ENCODE data around the gene ATRN. TPM values are rescaled to one million over a fixed set of nuclear protein-coding genes. Genes with fewer than 3 reads are reported as not detected.

ATRN gene
- total and polyA plus RNA-seq, 2 of the 8 experiments (the other 6 are each of a cell fraction or from before 2014, with no cell fraction given): 12.0 to 17.4 TPM

- Histone ChIP-seq H3K79me1 (ENCODE audit: low read depth, low read length) (no peaks in the 10 kb centered on the region), H3K23ac (ENCODE audit: insufficient read length) (no peak overlapping the region), H4K8ac (ENCODE audit: extremely low read depth, insufficient read depth, low read length) (no peak overlapping the region), H4K20me1 (replicated peaks in 1 of 2; ENCODE audit: control insufficient read depth in 1 of 2, insufficient read depth in 2 of 2, low read length in 2 of 2) (no peaks in the 10 kb centered on the region), H2BK20ac (ENCODE audit: low read length) (no peak overlapping the region), H2BK120ac (replicated peaks; ENCODE audit: low read depth, low read length) (no peak overlapping the region), H3K9ac (replicated peaks in 1 of 4; ENCODE audit: extremely low read depth in 1 of 4, low read depth in 3 of 4, low read length in 3 of 4) (no peak overlapping the region), H3K14ac (ENCODE audit: insufficient read length) (no peak overlapping the region), H3K4me2 (ENCODE audit: insufficient read depth in 1 of 2, low read depth in 2 of 2, low read length in 2 of 2) (no peak overlapping the region), H2AK5ac (ENCODE audit: low read depth, low read length) (no peak overlapping the region), H3K23me2 (ENCODE audit: low read depth, low read length) (no peaks in the 10 kb centered on the region), H3K4me3 (ENCODE audit: extremely low read depth in 1 of 4, insufficient read depth in 2 of 4, low read depth in 3 of 4, low read length in 4 of 4) (no peak overlapping the region), H3K36me3 (ENCODE audit: control insufficient read depth in 2 of 4, insufficient read depth in 4 of 4, low read length in 3 of 4) (no peaks in the 10 kb centered on the region), H2BK15ac (ENCODE audit: low read length) (no peak overlapping the region), H3K27ac (ENCODE audit: low read depth, low read length) (no peak overlapping the region), H4K91ac (replicated peaks; ENCODE audit: insufficient read length, low read length) (no peak overlapping the region), H3K79me2 (ENCODE audit: control insufficient read depth in 1 of 2, insufficient read depth in 2 of 2, low read length in 2 of 2) (no peaks in the 10 kb centered on the region), H2BK12ac (ENCODE audit: low read depth, low read length) (no peak overlapping the region), H2BK5ac (ENCODE audit: low read depth, low read length) (no peak overlapping the region), H4K5ac (ENCODE audit: insufficient read length, low read depth, low read length) (no peak overlapping the region), H3K56ac (replicated peaks; ENCODE audit: insufficient read length, low read depth, low read length) (no peak overlapping the region), H2AFZ (ENCODE audit: low read length) (no peak overlapping the region), H3K4ac (replicated peaks; ENCODE audit: insufficient read length, low read depth, low read length) (no peak overlapping the region), H3K18ac (ENCODE audit: extremely low read depth, low read length) (no peak overlapping the region), H3K9me3 (ENCODE audit: insufficient read depth in 2 of 2, low read depth in 1 of 2, low read length in 1 of 2) (no peaks in the 10 kb centered on the region), H3K27me3 (replicated peaks in 1 of 4; ENCODE audit: control insufficient read depth in 3 of 4, extremely low read depth in 1 of 4, insufficient read depth in 3 of 4, low read length in 3 of 4) (no peaks in the 10 kb centered on the region), H3K4me1 (replicated peaks in 1 of 4; ENCODE audit: control insufficient read depth in 3 of 4, insufficient read depth in 4 of 4, low read length in 3 of 4) (peaks cover 0 to 3% (median 1%) of the 10 kb centered on the region in 4 experiments; a peak in 2 of 7 replicates)
- POLR2A ChIA-PET (ENCODE audit: partially characterized antibody): no interaction called here
- DNase-seq (ENCODE audit: low read depth in 1 of 2, low spot score in 2 of 2) (no peak), FAIRE-seq (no peak)
- TF ChIP-seq YY1 (IDR thresholded peaks at IDR 0.05; ENCODE audit: low read depth, low read length): no peak
- no peak for TF ChIP-seq ZNF274 (IDR thresholded peaks at IDR 0.05; ENCODE audit: borderline replicate concordance, extremely low read depth, low read length)
- no peak for TF ChIP-seq NRF1 (IDR thresholded peaks at IDR 0.05; ENCODE audit: low read depth, low read length)
- TF ChIP-seq SUZ12 (IDR thresholded peaks at IDR 0.05; ENCODE audit: low read length): no peak
- no peak for TF ChIP-seq BRCA1 (IDR thresholded peaks at IDR 0.05; ENCODE audit: low read depth, low read length)
- TF ChIP-seq EZH2 (IDR thresholded peaks at IDR 0.05; ENCODE audit: low read depth, low read length, severe bottlenecking): no peak
- no peak for TF ChIP-seq CEBPB (IDR thresholded peaks at IDR 0.05; ENCODE audit: low read depth, low read length)
- TF ChIP-seq, protein P1, sequence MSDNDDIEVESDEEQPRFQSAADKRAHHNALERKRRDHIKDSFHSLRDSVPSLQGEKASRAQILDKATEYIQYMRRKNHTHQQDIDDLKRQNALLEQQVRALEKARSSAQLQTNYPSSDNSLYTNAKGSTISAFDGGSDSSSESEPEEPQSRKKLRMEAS (IDR thresholded peaks at IDR 0.05): no peak
- TF ChIP-seq SP2 (IDR thresholded peaks at IDR 0.05; ENCODE audit: low read length): no peak
- TF ChIP-seq NANOG (IDR thresholded peaks at IDR 0.05; ENCODE audit: insufficient read depth, low read depth, low read length, poor library complexity, severe bottlenecking): no peak
- TF ChIP-seq CBX8 (IDR thresholded peaks at IDR 0.05; ENCODE audit: borderline replicate concordance, low read depth, low read length): no peak
- no peak for TF ChIP-seq EP300 (IDR thresholded peaks at IDR 0.05; ENCODE audit: borderline replicate concordance in 1 of 2, low read depth in 2 of 2, low read length in 2 of 2)
- TF ChIP-seq KDM1A (IDR thresholded peaks at IDR 0.05; ENCODE audit: borderline replicate concordance, low read length): no peak
- TF ChIP-seq RXRA (IDR thresholded peaks at IDR 0.05; ENCODE audit: insufficient read depth, low read depth, low read length): no peak
- no peak for TF ChIP-seq BACH1 (IDR thresholded peaks at IDR 0.05; ENCODE audit: low read length)
- CTCF ChIA-PET (ENCODE audit: partially characterized antibody): no interaction called here
- 89% methylated on average over 3 of the region's 3 CpGs; no CpG with 5 or more reads in 1 of the 2 experiments for WGBS, 2 experiments (ENCODE audit: extremely low coverage in 1 of 2, insufficient coverage in 1 of 2, insufficient read length in 1 of 2, insufficient replicate concordance in 2 of 2, low coverage in 1 of 2, low lambda C conversion rate in 2 of 2, missing lambda C conversion rate in 1 of 2)
Measured at GRCh38 chr20:3432844-3433243, 38.0 kb upstream of the ATRN start.

Data from H1 (cell line).